ENCODE results near the gene MAGED4.
"Not testable (repeated sequence)": the region's sequence is repeated elsewhere in the genome, so short reads cannot be mapped to it uniquely, and the experiment has no call there.

MAGED4 gene

GRCh38 chrX:52184440-52185077 is at the start of gene MAGED4:
TSS of gene MAGED4 (plus strand) at chrX:52184888. CDS start at chrX:52185923, 1,035 bp downstream.
- H3K9ac ChIP-seq, H3K27me3 ChIP-seq, H3K4me2 ChIP-seq, H3K9me3 ChIP-seq, H3K4me1 ChIP-seq, H4K20me1 ChIP-seq, H3K27ac ChIP-seq, H3K4me3 ChIP-seq, H3K36me3 ChIP-seq: not testable (repeated sequence)

- H4K20me1 ChIP-seq: no peaks in the 10 kb centered on the region; the same call in 1 of the 2 replicates
- H3K4me1 ChIP-seq: no peaks in the 10 kb centered on the region
- peaks cover 28% of the 10 kb centered on the region; the same call in 1 of the 2 replicates for H3K27me3 ChIP-seq
- no peak for TF ChIP-seq Cebpa-rat (IDR thresholded peaks at IDR 0.05)
- H3K4me2 ChIP-seq: no peak overlapping the region
- no peak overlapping the region for H3K4me3 ChIP-seq
- H3K27ac ChIP-seq: no peak overlapping the region
- H3K9me3 ChIP-seq: no peaks in the 10 kb centered on the region
- H3K36me3 ChIP-seq: no peaks in the 10 kb centered on the region
- no peak overlapping the region for H3K9ac ChIP-seq
These were observed 45.7 kb upstream of the MAGED4 start for GRCh38 chrX:52138830-52139544.

- Histone ChIP-seq H3K9me3 (no peaks in the 10 kb centered on the region), H3K36me3 (no peaks in the 10 kb centered on the region), H3K4me2 (no peak overlapping the region), H3K4me1 (no peaks in the 10 kb centered on the region), H4K20me1 (no peaks in the 10 kb centered on the region; the same call in 1 of the 2 replicates), H3K4me3 (no peak overlapping the region), H3K27ac (no peak overlapping the region), H3K27me3 (peaks cover 27% of the 10 kb centered on the region; the same call in 1 of the 2 replicates), H3K9ac (no peak overlapping the region)
- no peak for TF ChIP-seq Cebpa-rat (IDR thresholded peaks at IDR 0.05)
These were observed 45.2 kb upstream of the MAGED4 start for GRCh38 chrX:52139545-52139895.

- Histone ChIP-seq H3K4me2 (no peak overlapping the region), H3K4me1 (no peaks in the 10 kb centered on the region), H4K20me1 (no peaks in the 10 kb centered on the region; the same call in 1 of the 2 replicates), H3K4me3 (no peak overlapping the region), H3K27me3 (peaks cover 27% of the 10 kb centered on the region; the same call in 1 of the 2 replicates), H3K9me3 (no peaks in the 10 kb centered on the region), H3K9ac (no peak overlapping the region), H3K27ac (no peak overlapping the region), H3K36me3 (no peaks in the 10 kb centered on the region)
- no peak for TF ChIP-seq Cebpa-rat (IDR thresholded peaks at IDR 0.05)
These were observed 44.7 kb upstream of the MAGED4 start for GRCh38 chrX:52140020-52140419.

GRCh38 chrX:52150667-52151066 is 34.0 kb upstream of the MAGED4 start:
- peaks cover 22% of the 10 kb centered on the region for H3K27me3 ChIP-seq
- not testable (repeated sequence) for H3K27ac ChIP-seq, H3K36me3 ChIP-seq, H3K4me3 ChIP-seq, H3K4me1 ChIP-seq, H3K9ac ChIP-seq, H3K4me2 ChIP-seq, H4K20me1 ChIP-seq
- H3K9me3 ChIP-seq: peaks cover 15% of the 10 kb centered on the region; the same call in 1 of the 2 replicates

- H3K4me1 ChIP-seq, H3K9ac ChIP-seq, H3K27me3 ChIP-seq, H3K36me3 ChIP-seq, H3K4me3 ChIP-seq, H3K4me2 ChIP-seq, H3K27ac ChIP-seq, H4K20me1 ChIP-seq, H3K9me3 ChIP-seq: not testable (repeated sequence)
These were observed 24.5 kb upstream of the MAGED4 start for GRCh38 chrX:52160140-52160539.

- Histone ChIP-seq H3K4me1 (no peaks in the 10 kb centered on the region; the same call in 1 of the 2 replicates), H3K9ac (no peak overlapping the region), H3K4me2 (no peak overlapping the region), H4K20me1 (no peaks in the 10 kb centered on the region), H3K36me3 (no peaks in the 10 kb centered on the region), H3K27me3 (peaks cover 45% of the 10 kb centered on the region; the same call in 1 of the 2 replicates), H3K27ac (no peak overlapping the region), H3K4me3 (no peak overlapping the region), H3K9me3 (peaks cover 13% of the 10 kb centered on the region)
- no peak for TF ChIP-seq Cebpa-rat (IDR thresholded peaks at IDR 0.05)
These were observed 17.8 kb upstream of the MAGED4 start for GRCh38 chrX:52166840-52167239.

- not testable (repeated sequence) for H3K4me3 ChIP-seq, H3K36me3 ChIP-seq, H3K27ac ChIP-seq, H3K4me1 ChIP-seq, H4K20me1 ChIP-seq, H3K4me2 ChIP-seq, H3K9ac ChIP-seq
- H3K27me3 ChIP-seq: peaks cover 45% of the 10 kb centered on the region; the same call in 1 of the 2 replicates
- H3K9me3 ChIP-seq: peaks cover 15% of the 10 kb centered on the region
These were observed 13.6 kb upstream of the MAGED4 start for GRCh38 chrX:52171055-52171454.

GRCh38 chrX:52185078-52185453 is 378 bp downstream of the MAGED4 start:
- H3K4me2 ChIP-seq, H3K9ac ChIP-seq: not testable (repeated sequence)

GRCh38 chrX:52211405-52211804 is 26.7 kb downstream of the MAGED4 start:
- not testable (repeated sequence) for H3K4me2 ChIP-seq, H3K4me1 ChIP-seq, H3K27ac ChIP-seq, H3K9me3 ChIP-seq, H4K20me1 ChIP-seq, H3K36me3 ChIP-seq, H3K9ac ChIP-seq, H3K4me3 ChIP-seq
- peaks cover 26% of the 10 kb centered on the region for H3K27me3 ChIP-seq

More at GRCh38 chrX:52185078-52185453, 378 bp downstream of the MAGED4 start:
- not testable (repeated sequence) for H4K20me1 ChIP-seq, H3K4me3 ChIP-seq, H3K9me3 ChIP-seq, H3K36me3 ChIP-seq, H3K27ac ChIP-seq, H3K27me3 ChIP-seq, H3K4me1 ChIP-seq

Measured in BLaER1 (cell line).